Liver (tissue), 9 donors: ENCODE data around the gene CDH23. TPM values are rescaled to one million over a fixed set of nuclear protein-coding genes. Genes with fewer than 3 reads are reported as not detected.

Experiments used
- DNase-seq: peaks from one replicate; pipeline ENCODE4 v3.0.0-alpha.2; 2017; ENCODE audit warnings: low spot score
- H3K27ac ChIP-seq, 2 donors: one replicate each; pipeline ENCODE4 v1.7.0; 2013; ENCODE audit warnings: inconsistent platforms in 2 of 2, low read length in 2 of 2, control low read depth in 1 of 2, low read depth in 1 of 2, mild to moderate bottlenecking in 1 of 2
- H3K27me3 ChIP-seq, 4 donors: one replicate each; pipeline versions ENCODE4 v1.6.1 to v1.7.0; 2013; ENCODE audit warnings: low read length in 3 of 4, inconsistent platforms in 1 of 4, mild to moderate bottlenecking in 1 of 4, moderate library complexity in 1 of 4; ENCODE audit not compliant: control insufficient read depth in 4 of 4, insufficient read depth in 4 of 4
- H3K36me3 ChIP-seq, 4 donors: one replicate each; pipeline versions ENCODE4 v1.6.1 to v1.7.0; 2013; ENCODE audit warnings: low read length in 3 of 4, mild to moderate bottlenecking in 3 of 4, low read depth in 1 of 4, moderate library complexity in 1 of 4; ENCODE audit not compliant: control insufficient read depth in 4 of 4, insufficient read depth in 3 of 4
- H3K4me1 ChIP-seq, 4 donors: one replicate each; pipeline versions ENCODE4 v1.6.1 to v1.7.0; 2013; ENCODE audit warnings: low read length in 3 of 4, mild to moderate bottlenecking in 3 of 4, moderate library complexity in 1 of 4; ENCODE audit not compliant: control insufficient read depth in 4 of 4, insufficient read depth in 4 of 4
- H3K4me3 ChIP-seq, 3 donors: one replicate each; pipeline versions ENCODE4 v1.6.1 to v1.7.0; 2013; ENCODE audit warnings: low read length in 3 of 3, control low read depth in 1 of 3, low read depth in 1 of 3, mild to moderate bottlenecking in 1 of 3
- H3K9ac ChIP-seq, 2 donors: one replicate each; pipeline ENCODE4 v1.7.0; 2013; ENCODE audit warnings: low read length in 2 of 2, mild to moderate bottlenecking in 2 of 2, moderate library complexity in 2 of 2, control low read depth in 1 of 2, low read depth in 1 of 2
- H3K9me3 ChIP-seq, 4 donors: one replicate each; pipeline versions ENCODE4 v1.6.1 to v1.7.0; 2013; ENCODE audit warnings: low read length in 3 of 4; ENCODE audit not compliant: control insufficient read depth in 4 of 4
- ATF3 ChIP-seq: IDR thresholded peaks from 2 replicates; pipeline ENCODE4 v1.6.1; 2016; ENCODE audit warnings: antibody characterized with exemption
- CTCF ChIP-seq: fragments of 150-350 bp; IDR thresholded peaks from 2 replicates; pipeline ENCODE4 v1.5.1; 2017; ENCODE audit warnings: improper control_type of control experiment, low read depth, low read length; ENCODE audit not compliant: missing input control
- EGR1 ChIP-seq, 2 donors: IDR thresholded peaks; 2 replicates each; pipeline ENCODE4 v1.6.1; 2016 to 2018; ENCODE audit warnings: antibody characterized with exemption in 2 of 2, low read depth in 2 of 2
- FOXA1 ChIP-seq: IDR thresholded peaks from 2 replicates; pipeline ENCODE4 v1.6.1; 2016; ENCODE audit warnings: antibody characterized with exemption
- FOXA2 ChIP-seq: IDR thresholded peaks from 2 replicates; pipeline ENCODE4 v1.6.1; 2016; ENCODE audit warnings: antibody characterized with exemption
- GABPA ChIP-seq, 2 donors: IDR thresholded peaks in 1 of 2; conservative IDR thresholded peaks in 1 of 2; 2 replicates each; pipeline ENCODE4 v1.6.1; 2016; ENCODE audit warnings: antibody characterized with exemption in 2 of 2, mild to moderate bottlenecking in 1 of 2, moderate library complexity in 1 of 2
- HNF4A ChIP-seq, 2 donors: conservative IDR thresholded peaks; 2 replicates each; pipeline ENCODE4 v1.6.1; 2016; ENCODE audit warnings: antibody characterized with exemption in 2 of 2, mild to moderate bottlenecking in 2 of 2
- HNF4G ChIP-seq: IDR thresholded peaks from 2 replicates; pipeline ENCODE4 v1.6.1; 2016; ENCODE audit warnings: antibody characterized with exemption
- JUND ChIP-seq, 2 donors: IDR thresholded peaks; 2 replicates each; pipeline ENCODE4 v1.6.1; 2016; ENCODE audit warnings: antibody characterized with exemption in 2 of 2
- MAX ChIP-seq: IDR thresholded peaks from 2 replicates; pipeline ENCODE4 v1.6.1; 2016; ENCODE audit warnings: antibody characterized with exemption
- NR2F2 ChIP-seq: IDR thresholded peaks from 2 replicates; pipeline ENCODE4 v1.6.1; 2016; ENCODE audit warnings: antibody characterized with exemption
- RAD21 ChIP-seq, 2 donors: IDR thresholded peaks; 2 replicates each; pipeline ENCODE4 v1.6.1; 2016; ENCODE audit warnings: antibody characterized with exemption in 2 of 2, mild to moderate bottlenecking in 2 of 2
- REST ChIP-seq: IDR thresholded peaks from 2 replicates; pipeline ENCODE4 v1.6.1; 2016; ENCODE audit warnings: antibody characterized with exemption, mild to moderate bottlenecking
- RXRA ChIP-seq, 2 donors: IDR thresholded peaks; 2 replicates each; pipeline ENCODE4 v1.6.1; 2017 to 2018; ENCODE audit warnings: antibody characterized with exemption in 2 of 2, mild to moderate bottlenecking in 1 of 2
- SP1 ChIP-seq: IDR thresholded peaks from 2 replicates; pipeline ENCODE4 v1.6.1; 2018; ENCODE audit warnings: antibody characterized with exemption, mild to moderate bottlenecking
- TAF1 ChIP-seq: conservative IDR thresholded peaks from 2 replicates; pipeline ENCODE4 v1.6.1; 2016; ENCODE audit warnings: antibody characterized with exemption, mild to moderate bottlenecking
- YY1 ChIP-seq: IDR thresholded peaks from 2 replicates; pipeline ENCODE4 v1.6.1; 2016; ENCODE audit warnings: antibody characterized with exemption, mild to moderate bottlenecking
- ZBTB33 ChIP-seq: IDR thresholded peaks from 2 replicates; pipeline ENCODE4 v1.6.1; 2016; ENCODE audit warnings: antibody characterized with exemption
- WGBS: extraction: QIAGEN DNeasy Blood & Tissue Kit; methylation state at CpG from one replicate; pipeline ENCODE4 v1.1.7; 2013; 5-methylcytosine and 5-hydroxymethylcytosine counted together
- polyA plus RNA-seq, 2 donors: library from polyadenylated mRNA; stranded (reverse) in 1 of 2; unstranded in 1 of 2; fragments of 200-250 nt in 1 of 2; fragments of >200 nt in 1 of 2; fragmentation: Nextera tagmentation in 1 of 2; extraction: Ambion mirVana in 1 of 2; gene quantifications; one replicate each; pipeline versions ENCODE4 v1.2.1 to v1.2.3, GENCODE V29; 2013 to 2015
- total RNA-seq, 2 donors: library from RNA; depleted of rRNA; stranded (reverse); fragments of >200 nt; gene quantifications; one replicate each; pipeline ENCODE4 v1.2.3, GENCODE V29; 2014
- donor health status: healthy.
- donor health status: healthy.
- donor health status: healthy.
- donor health status: healthy.
- donor health status: healthy.

CDH23 gene
- total and polyA plus RNA-seq, 4 donors, result 1.5 to 4.7 (median 3.4) TPM

- H3K36me3 ChIP-seq, result no peaks in the 10 kb centered on the region
- H3K27me3 ChIP-seq, result no peaks in the 10 kb centered on the region
- 4% methylated on average over 13 of the region's 13 CpGs for WGBS
- peak overlapping the region; percentile 99 to 100 for H3K27ac ChIP-seq
- no peak for TF ChIP-seq RAD21 (IDR thresholded peaks at IDR 0.05)
- TF ChIP-seq MAX, result no peak
- TF ChIP-seq NR2F2, result no peak
- TF ChIP-seq HNF4G, result no peak
- no peak for TF ChIP-seq EGR1 (IDR thresholded peaks at IDR 0.05; ENCODE audit: low read depth in 2 of 2)
- no peak for TF ChIP-seq RXRA (IDR thresholded peaks at IDR 0.05)
- TF ChIP-seq FOXA2, result no peak
- no peak for TF ChIP-seq JUND (IDR thresholded peaks at IDR 0.05)
- TF ChIP-seq FOXA1, result no peak
- TF ChIP-seq SP1, result no peak
- no peak for TF ChIP-seq ZBTB33
- TF ChIP-seq HNF4A (conservative IDR thresholded peaks at IDR 0.05), result no peak
- TF ChIP-seq YY1, result no peak
- no peak for TF ChIP-seq GABPA (IDR thresholded peaks at IDR 0.05 in 1 of 2, conservative IDR thresholded peaks at IDR 0.05 in 1 of 2)
- no peak for TF ChIP-seq REST
- H3K4me3 ChIP-seq, result peak overlapping the region; percentile 66 to 87 (median 74)
- no peak for DNase-seq
- H3K9ac ChIP-seq, result peak overlapping the region; percentile 75 to 86
- H3K4me1 ChIP-seq, result peaks cover 18 to 36% (median 25%) of the 10 kb centered on the region in 4 donors
- H3K9me3 ChIP-seq, result no peaks in the 10 kb centered on the region
Measured at GRCh38 chr10:71850021-71850742, 453.5 kb downstream of the CDH23 start.

GRCh38 chr10:71850743-71851464 is 454.2 kb downstream of the CDH23 start, which contains the start of gene PSAP:
PSAP (minus strand) TSS chr10:71851251; CDS start chr10:71851221, 30 bp downstream.
- H3K9me3 ChIP-seq, result no peaks in the 10 kb centered on the region
- H3K4me1 ChIP-seq, result peaks cover 14 to 30% (median 20%) of the 10 kb centered on the region in 4 donors
- WGBS, result under 1% methylated on average over 49 of the region's 49 CpGs
- no peaks in the 10 kb centered on the region for H3K27me3 ChIP-seq
- H3K27ac ChIP-seq, result peak within 1 kb of the TSS; percentile 99 to 100
- H3K4me3 ChIP-seq, result peak within 1 kb of the TSS; percentile 66 to 87 (median 74)
- H3K36me3 ChIP-seq, result no peaks in the 10 kb centered on the region
- peak; percentile 98 for DNase-seq
- H3K9ac ChIP-seq, result peak within 1 kb of the TSS; percentile 75 to 86
- TF ChIP-seq HNF4A (conservative IDR thresholded peaks at IDR 0.05) (peak in 1 of 2 donors; percentile 27), CTCF (no peak), ZBTB33 (peak; percentile 42), HNF4G (no peak), YY1 (peak; percentile 77), JUND (IDR thresholded peaks at IDR 0.05) (peak; percentile 81 to 90), GABPA (IDR thresholded peaks at IDR 0.05 in 1 of 2, conservative IDR thresholded peaks at IDR 0.05 in 1 of 2) (peak in 1 of 2 donors; percentile 64), RXRA (IDR thresholded peaks at IDR 0.05) (peak in 1 of 2 donors; percentile 47), RAD21 (IDR thresholded peaks at IDR 0.05) (peak in 1 of 2 donors; percentile 18), NR2F2 (no peak), FOXA1 (peak; percentile 11), EGR1 (IDR thresholded peaks at IDR 0.05; ENCODE audit: low read depth in 2 of 2) (no peak), SP1 (peak; percentile 56), TAF1 (peak; percentile 87), MAX (peak; percentile 19), ATF3 (no peak), FOXA2 (no peak)
